K562 (cell line): ENCODE data around the gene RSRC1. TPM values are rescaled to one million over a fixed set of nuclear protein-coding genes. Genes with fewer than 3 reads are reported as not detected.

ENCODE experiments used
- ATAC-seq: fragments of 200-7000 bp; cut with Tn5 transposase; 3 replicates; pipeline ENCODE4 v1.9.1; 2020; ENCODE audit warnings: moderate library complexity
- BruUV-seq: library from RNA; stranded (reverse); fragments of 400-500 nt; replicated peaks from 2 replicates; lab custom pipeline; 2021; lab: Mats Ljungman, UMichigan
- CTCF ChIA-PET: fragments of 300-600 bp; formaldehyde crosslinking; extraction: SDS; loops from one replicate; lab custom pipeline; 2021; ENCODE audit warnings: low intra/inter-chr PET ratio; lab: Yijun Ruan, JAX
- POLR2A ChIA-PET: fragments of 300-600, 350-650 bp; sonication (Branson Sonifier 250); formaldehyde crosslinking; extraction: SDS; loops from one replicate; lab custom pipeline; 2021; ENCODE audit warnings: antibody characterized with exemption, inconsistent platforms; lab: Yijun Ruan, JAX
- DNase-seq, 4 experiments: peaks; one replicate each; pipeline versions ENCODE4 v3.0.0 to v3.0.0-alpha.2; 2011 to 2018; ENCODE audit warnings: low spot score in 3 of 4, mixed read lengths in 3 of 4; ENCODE audit errors: extremely low read depth in 1 of 4
- FAIRE-seq: peaks from 2 replicates; lab custom pipeline; 2011; peaks lifted over from hg19 to GRCh38; lab: Jason Lieb, UNC
- H2AFZ ChIP-seq: 2 replicates; pipeline ENCODE4 v1.6.0; 2011; ENCODE audit warnings: low read depth, low read length, control low read depth, inconsistent platforms
- H3K27ac ChIP-seq: fragments of 200-600 bp; 3 replicates; pipeline ENCODE4 v1.8.0; 2011; ENCODE audit warnings: low read depth, mild to moderate bottlenecking, control low read depth, inconsistent platforms, low read length, moderate library complexity, mixed read lengths; ENCODE audit errors: extremely low read depth
- H3K27me3 ChIP-seq, 2 experiments: fragments of 300-600 bp in 1 of 2; 2 replicates in 1 of 2; 3 replicates in 1 of 2; pipeline versions ENCODE4 v1.6.0 to v1.8.0; 2011; ENCODE audit warnings: inconsistent platforms in 2 of 2, low read length in 2 of 2, mild to moderate bottlenecking in 1 of 2, mixed read lengths in 1 of 2, moderate library complexity in 1 of 2; ENCODE audit not compliant: control insufficient read depth in 2 of 2, insufficient read depth in 2 of 2
- H3K36me3 ChIP-seq: fragments of 300-600 bp; 3 replicates; pipeline ENCODE4 v1.8.0; 2011; ENCODE audit warnings: mild to moderate bottlenecking, low read length, inconsistent platforms; ENCODE audit not compliant: control insufficient read depth, insufficient read depth
- H3K4me1 ChIP-seq, 2 experiments: fragments of 200-600 bp in 1 of 2; replicated peaks in 1 of 2; 2 replicates in 1 of 2; 3 replicates in 1 of 2; pipeline versions ENCODE4 v1.5.1 to v1.8.0; 2011; ENCODE audit warnings: inconsistent platforms in 2 of 2, low read length in 2 of 2, mild to moderate bottlenecking in 1 of 2, mixed read lengths in 1 of 2, moderate library complexity in 1 of 2; ENCODE audit not compliant: control insufficient read depth in 2 of 2, insufficient read depth in 2 of 2
- H3K4me2 ChIP-seq: 2 replicates; pipeline ENCODE4 v1.6.1; 2011; ENCODE audit warnings: low read length, control low read depth, inconsistent platforms, mixed read lengths; ENCODE audit not compliant: insufficient read depth
- H3K4me3 ChIP-seq: fragments of 200-600 bp; sonication (generic), shearing (Covaris generic); 2 replicates; pipeline ENCODE4 v1.5.1; 2016; ENCODE audit warnings: control low read depth, inconsistent platforms
- H3K79me2 ChIP-seq: fragments of 200-600 bp; 3 replicates; pipeline ENCODE4 v1.8.0; 2011; ENCODE audit warnings: low read length, inconsistent platforms; ENCODE audit not compliant: control insufficient read depth, insufficient read depth
- H3K9ac ChIP-seq, 2 experiments: 2 replicates each; pipeline versions ENCODE4 v1.6.0 to v1.6.1; 2011; ENCODE audit warnings: low read depth in 2 of 2, low read length in 2 of 2, control low read depth in 1 of 2, inconsistent platforms in 1 of 2, mild to moderate bottlenecking in 1 of 2, mixed read lengths in 1 of 2; ENCODE audit not compliant: insufficient read depth in 1 of 2
- H3K9me1 ChIP-seq: one replicate; pipeline ENCODE4 v1.6.0; 2011; ENCODE audit warnings: inconsistent platforms, mild to moderate bottlenecking, low read length, moderate library complexity; ENCODE audit not compliant: control insufficient read depth, insufficient read depth
- H3K9me3 ChIP-seq: replicated peaks from 2 replicates; pipeline ENCODE4 v1.5.1; 2011; ENCODE audit warnings: low read depth, low read length, inconsistent platforms; ENCODE audit not compliant: control insufficient read depth, insufficient read depth
- H4K20me1 ChIP-seq: replicated peaks from 2 replicates; pipeline ENCODE4 v1.6.1; 2011; ENCODE audit warnings: low read length, inconsistent platforms, mixed read lengths; ENCODE audit not compliant: control insufficient read depth, insufficient read depth
- FOXJ2 ChIP-seq: fragments of 200-800 bp; sonication (Bioruptor generic); IDR thresholded peaks from 2 replicates; pipeline ENCODE4 v1.6.1; 2016; ENCODE audit warnings: missing genetic modification characterization, missing compliant biosample characterization
- SMARCE1 ChIP-seq: fragments of 450-650 bp; IDR thresholded peaks from 2 replicates; pipeline ENCODE4 v1.7.1; 2016; ENCODE audit warnings: mild to moderate bottlenecking
- SMC3 ChIP-seq: conservative IDR thresholded peaks from 2 replicates; pipeline ENCODE4 v1.6.1; 2011; ENCODE audit warnings: low read depth, low read length, improper control_type of control experiment; ENCODE audit not compliant: insufficient read depth
- in situ Hi-C: fragments of 300-500 bp; cut with MboI; formaldehyde crosslinking; loops from 4 replicates; pipeline ENCODE4 v1.15.0; 2018; ENCODE audit warnings: inconsistent platforms, mixed read lengths
- intact Hi-C: fragments of 100-400 bp; cut with micrococcal nuclease; formaldehyde crosslinking; loops from 2 replicates; pipeline ENCODE4 v1.14.2; 2022
- polyA plus RNA-seq, 8 experiments: library from polyadenylated mRNA; depleted of rRNA in 4 of 8; stranded (reverse) in 5 of 8; unstranded in 3 of 8; fragments of >200 nt; fragmentation: Nextera tagmentation in 2 of 8; fragmentation: Illumina TruSeq in 1 of 8; extraction: Ambion mirVana in 2 of 8; extraction: Trizol in 1 of 8; gene quantifications; 2 replicates each; pipeline versions ENCODE4 v1.2.1 to v1.2.3, GENCODE V29; 2011 to 2014; ENCODE audit warnings: inconsistent platforms in 1 of 8, missing spikeins in 1 of 8
- total RNA-seq, 7 experiments: library from RNA; depleted of rRNA in 6 of 7; stranded (reverse); fragments of >200 nt in 6 of 7; fragmentation: Illumina TruSeq in 2 of 7; extraction: Trizol in 2 of 7; gene quantifications; 2 replicates each; pipeline versions ENCODE4 v1.2.1 to v1.2.3, GENCODE V29; 2011 to 2021; ENCODE audit warnings: low replicate concordance in 1 of 7
- TF ChIP-seq, protein P1 (sequence below), 2 experiments: fragments of 200-800 bp in 1 of 2; sonication (Bioruptor generic) in 1 of 2; sonication (generic) in 1 of 2; formaldehyde crosslinking in 1 of 2; IDR thresholded peaks in 1 of 2; conservative IDR thresholded peaks in 1 of 2; 2 replicates each; pipeline versions ENCODE4 v1.5.0 to v1.6.1; 2016 to 2020; ENCODE audit warnings: missing compliant biosample characterization in 1 of 2, missing genetic modification characterization in 1 of 2, missing genetic modification reagents in 1 of 2

The RSRC1 gene
- total and polyA plus RNA-seq, 9 of the 15 experiments (the other 6 are each of a cell fraction or from before 2014, with no cell fraction given) = 19.3 to 128 (median 75.5) TPM

- TF ChIP-seq SMC3 (no peak), FOXJ2 (no peak)
- TF ChIP-seq, protein P1, sequence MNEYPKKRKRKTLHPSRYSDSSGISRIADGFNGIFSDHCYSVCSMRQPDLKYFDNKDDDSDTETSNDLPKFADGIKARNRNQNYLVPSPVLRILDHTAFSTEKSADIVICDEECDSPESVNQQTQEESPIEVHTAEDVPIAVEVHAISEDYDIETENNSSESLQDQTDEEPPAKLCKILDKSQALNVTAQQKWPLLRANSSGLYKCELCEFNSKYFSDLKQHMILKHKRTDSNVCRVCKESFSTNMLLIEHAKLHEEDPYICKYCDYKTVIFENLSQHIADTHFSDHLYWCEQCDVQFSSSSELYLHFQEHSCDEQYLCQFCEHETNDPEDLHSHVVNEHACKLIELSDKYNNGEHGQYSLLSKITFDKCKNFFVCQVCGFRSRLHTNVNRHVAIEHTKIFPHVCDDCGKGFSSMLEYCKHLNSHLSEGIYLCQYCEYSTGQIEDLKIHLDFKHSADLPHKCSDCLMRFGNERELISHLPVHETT (CRISPR knock-in tag; conservative IDR thresholded peaks at IDR 0.05 in 1 of 2, IDR thresholded peaks at IDR 0.05 in 1 of 2) = no peak
Measured at GRCh38 chr3:158210067-158210466, 100.2 kb downstream of the RSRC1 start (continued).

DNA sequence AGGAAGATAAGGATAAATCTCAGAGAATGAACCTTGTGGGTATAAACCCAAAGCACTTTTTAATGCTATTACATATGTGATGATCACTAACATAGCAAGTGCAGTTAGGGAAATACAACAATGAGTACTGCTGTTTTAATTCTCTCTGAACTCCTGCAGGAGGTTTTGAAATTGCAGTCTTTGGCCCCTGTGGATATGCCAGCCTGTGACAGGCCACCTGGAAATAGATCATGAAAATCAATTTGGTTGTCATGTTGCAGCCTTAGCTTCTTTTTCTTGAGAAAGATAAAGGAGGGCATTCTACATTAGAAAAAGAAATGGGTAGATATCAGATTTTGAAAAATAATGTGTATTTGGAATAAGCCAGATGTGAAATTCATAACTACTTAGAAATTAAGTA lies 103.6 kb downstream of the RSRC1 start:
- DNase-seq (no peak), ATAC-seq (no peak), FAIRE-seq (no peak)
- H2AFZ ChIP-seq = no peak overlapping the region
- no peaks in the 10 kb centered on the region for H3K4me1 ChIP-seq
- no peak overlapping the region for H3K4me3 ChIP-seq
- no peaks in the 10 kb centered on the region for H3K36me3 ChIP-seq
- H3K27me3 ChIP-seq = no peaks in the 10 kb centered on the region
- intact Hi-C loops (no loop called here), in situ Hi-C loops (no loop called here)
- no peak overlapping the region for H3K4me2 ChIP-seq
- H3K9ac ChIP-seq = no peak overlapping the region
- no peaks in the 10 kb centered on the region for H3K9me1 ChIP-seq
- no peaks in the 10 kb centered on the region for H3K9me3 ChIP-seq
- POLR2A ChIA-PET = interaction anchor here (0.9 kb wide), 1 partner anchor 8 kb away, joined by 3 read pairs; no protein-coding TSS in a partner anchor
- H3K27ac ChIP-seq = no peak overlapping the region
- peaks cover 8% of the 10 kb centered on the region; the same call in 2 of the 3 replicates for H3K79me2 ChIP-seq
- TF ChIP-seq SMARCE1 = no peak
- no TSS peak for BruUV-seq
- CTCF ChIA-PET = no interaction called here
- H4K20me1 ChIP-seq = no peaks in the 10 kb centered on the region
